Stimulated activated naive CD8-positive, alpha-beta T cell treated with anti-CD3 and anti-CD28 coated beads, Interleukin-15, Interleukin-2, amounts not matched to agents 100 ng/mL and 50 ng/mL, for 24 hours (primary cell): ENCODE measurements around the gene PPP2R2C.
A peak's percentile ranks its signal among the peaks of the same experiment; 100 is the strongest.

Experiments
- H3K27ac Mint-ChIP-seq: one replicate; pipeline ENCODE4 v1.8.0; 2021; ENCODE audit warnings: mild to moderate bottlenecking, mixed read lengths
- H3K27me3 Mint-ChIP-seq: one replicate; pipeline ENCODE4 v1.8.0; 2021; ENCODE audit warnings: mixed read lengths
- H3K36me3 Mint-ChIP-seq: one replicate; pipeline ENCODE4 v1.8.0; 2021; ENCODE audit warnings: low read depth, mixed read lengths
- H3K4me1 Mint-ChIP-seq: one replicate; pipeline ENCODE4 v1.8.0; 2021; ENCODE audit warnings: low read depth, mixed read lengths
- H3K4me3 Mint-ChIP-seq: one replicate; pipeline ENCODE4 v1.8.0; 2021; ENCODE audit warnings: mild to moderate bottlenecking, mixed read lengths
- H3K9me3 Mint-ChIP-seq: one replicate; pipeline ENCODE4 v1.8.0; 2021; ENCODE audit warnings: mixed read lengths

Gene PPP2R2C

GRCh38 chr4:6326312-6327060, 145.9 kb downstream of the PPP2R2C start:
- Mint-ChIP-seq H3K4me3 (no peak overlapping the region), H3K9me3 (no peaks in the 10 kb centered on the region), H3K27me3 (peaks cover 37% of the 10 kb centered on the region), H3K36me3 (no peaks in the 10 kb centered on the region), H3K4me1 (no peaks in the 10 kb centered on the region), H3K27ac (no peak overlapping the region)

- Mint-ChIP-seq H3K27ac (no peak overlapping the region), H3K36me3 (no peaks in the 10 kb centered on the region), H3K4me3 (no peak overlapping the region), H3K9me3 (no peaks in the 10 kb centered on the region), H3K4me1 (no peaks in the 10 kb centered on the region), H3K27me3 (peaks cover 40% of the 10 kb centered on the region)
Observed at GRCh38 chr4:6325788-6326290, 146.6 kb downstream of the PPP2R2C start.

GRCh38 chr4:6324999-6325787, 147.2 kb downstream of the PPP2R2C start:
- no peaks in the 10 kb centered on the region for H3K4me1 Mint-ChIP-seq
- H3K36me3 Mint-ChIP-seq, result no peaks in the 10 kb centered on the region
- no peak overlapping the region for H3K4me3 Mint-ChIP-seq
- H3K27me3 Mint-ChIP-seq, result peaks cover 42% of the 10 kb centered on the region
- H3K9me3 Mint-ChIP-seq, result no peaks in the 10 kb centered on the region
- no peak overlapping the region for H3K27ac Mint-ChIP-seq

GRCh38 chr4:6324461-6324998, 147.9 kb downstream of the PPP2R2C start:
- Mint-ChIP-seq H3K36me3 (no peaks in the 10 kb centered on the region), H3K4me1 (no peaks in the 10 kb centered on the region), H3K27me3 (peaks cover 42% of the 10 kb centered on the region), H3K27ac (no peak overlapping the region), H3K4me3 (no peak overlapping the region), H3K9me3 (no peaks in the 10 kb centered on the region)

DNA sequence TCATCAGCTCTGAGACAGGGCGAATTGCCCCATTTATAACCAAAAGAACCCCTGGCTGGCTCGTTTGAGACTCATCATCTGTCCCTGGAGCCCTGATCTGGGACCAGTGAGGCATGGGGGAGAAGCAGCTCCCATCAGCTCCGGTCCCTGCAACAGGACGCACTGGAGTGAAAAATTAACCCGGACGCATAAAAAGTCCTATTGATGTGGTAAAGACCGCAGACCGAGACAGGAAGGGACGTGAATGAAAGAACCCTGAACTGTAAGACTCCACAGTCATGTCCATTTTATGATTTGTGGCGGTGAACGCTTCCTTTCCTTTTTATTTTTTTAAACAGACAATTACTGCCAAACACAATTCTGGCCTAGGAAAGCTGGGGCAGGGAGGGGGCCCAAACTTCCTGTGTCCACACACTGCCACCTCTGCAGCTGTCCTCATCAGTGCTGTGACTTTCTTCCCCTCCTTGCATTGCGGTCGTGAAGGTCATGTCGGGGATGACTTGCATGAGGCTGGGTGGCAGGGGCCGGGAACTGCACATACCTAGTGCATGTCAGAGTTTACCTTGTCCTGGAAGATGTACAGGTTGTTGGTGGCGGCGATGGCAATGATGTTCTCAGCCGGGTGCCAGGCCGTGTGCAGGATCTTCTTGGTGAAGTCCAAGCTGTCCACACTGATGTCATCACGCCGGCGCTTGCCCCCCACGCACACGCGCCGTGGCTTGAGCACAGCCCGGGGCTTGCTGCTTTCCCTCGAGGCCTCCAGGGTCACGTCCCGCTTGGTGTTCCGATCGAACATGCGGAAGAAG, 149.4 kb downstream of the PPP2R2C start:
- no peak overlapping the region for H3K4me3 Mint-ChIP-seq
- H3K36me3 Mint-ChIP-seq, result no peaks in the 10 kb centered on the region
- H3K27me3 Mint-ChIP-seq, result peaks cover 38% of the 10 kb centered on the region
- H3K4me1 Mint-ChIP-seq, result no peaks in the 10 kb centered on the region
- H3K9me3 Mint-ChIP-seq, result no peaks in the 10 kb centered on the region
- H3K27ac Mint-ChIP-seq, result no peak overlapping the region

DNA sequence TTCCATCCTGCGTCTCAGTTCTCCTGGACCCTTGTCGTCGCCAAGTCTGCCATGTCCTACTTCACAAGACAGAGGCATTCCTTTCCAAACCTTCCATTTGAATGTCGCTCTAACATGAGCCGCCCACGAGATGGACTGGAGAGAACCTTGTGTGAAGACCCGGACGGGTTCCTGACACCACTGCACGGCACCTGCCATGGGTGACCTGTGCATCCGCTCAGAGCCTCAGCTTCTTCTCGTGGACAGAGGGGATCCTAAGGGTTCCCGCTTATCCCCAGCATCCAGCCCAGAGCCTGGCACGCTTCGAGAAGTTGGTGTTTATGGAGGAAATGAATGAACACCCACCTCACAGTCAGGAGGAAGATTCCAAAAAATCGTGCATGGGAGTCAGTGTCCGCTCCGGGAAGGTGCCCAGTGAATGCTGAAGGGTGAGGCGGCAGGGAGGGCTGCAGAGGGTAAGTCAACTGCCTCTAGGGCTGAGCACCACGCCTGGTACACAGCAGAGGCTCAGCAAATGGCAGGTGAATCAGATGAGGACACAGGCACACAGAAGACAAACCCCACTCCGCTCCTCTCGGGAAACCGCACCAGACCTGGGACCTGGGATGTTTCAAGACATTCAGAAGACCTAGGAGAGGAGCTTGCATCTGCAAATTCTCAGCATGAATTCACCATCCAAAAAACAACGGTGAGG, 150.2 kb downstream of the PPP2R2C start:
- peaks cover 44% of the 10 kb centered on the region for H3K27me3 Mint-ChIP-seq
- H3K4me1 Mint-ChIP-seq, result no peaks in the 10 kb centered on the region
- H3K27ac Mint-ChIP-seq, result no peak overlapping the region
- H3K36me3 Mint-ChIP-seq, result no peaks in the 10 kb centered on the region
- H3K9me3 Mint-ChIP-seq, result no peaks in the 10 kb centered on the region
- H3K4me3 Mint-ChIP-seq, result no peak overlapping the region

GRCh38 chr4:6321361-6321760, 151.1 kb downstream of the PPP2R2C start:
- peaks cover 47% of the 10 kb centered on the region for H3K27me3 Mint-ChIP-seq
- H3K4me3 Mint-ChIP-seq, result no peak overlapping the region
- H3K9me3 Mint-ChIP-seq, result no peaks in the 10 kb centered on the region
- H3K4me1 Mint-ChIP-seq, result no peaks in the 10 kb centered on the region
- H3K27ac Mint-ChIP-seq, result no peak overlapping the region
- H3K36me3 Mint-ChIP-seq, result no peaks in the 10 kb centered on the region

DNA sequence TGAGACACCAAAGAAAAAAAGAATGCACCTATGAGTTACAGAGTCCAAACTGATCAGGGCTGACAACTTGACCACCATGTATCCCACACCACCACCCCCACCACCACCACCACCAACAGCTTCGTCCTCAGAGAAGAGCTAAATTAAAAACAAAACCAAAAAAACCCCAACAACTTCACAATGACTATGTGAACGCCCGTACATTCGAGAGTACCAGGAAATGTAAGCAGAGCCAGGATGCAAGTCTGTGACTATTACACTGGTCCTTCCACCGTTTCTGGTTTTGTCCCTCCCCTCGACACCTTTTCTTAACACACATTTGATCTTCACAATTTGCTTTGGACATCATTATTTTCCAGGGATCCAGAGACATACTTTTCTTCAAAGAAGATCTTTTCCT, 151.8 kb downstream of the PPP2R2C start:
- Mint-ChIP-seq H3K27ac (no peak overlapping the region), H3K27me3 (peaks cover 44% of the 10 kb centered on the region), H3K9me3 (no peaks in the 10 kb centered on the region), H3K4me1 (no peaks in the 10 kb centered on the region), H3K36me3 (no peaks in the 10 kb centered on the region), H3K4me3 (no peak overlapping the region)

DNA sequence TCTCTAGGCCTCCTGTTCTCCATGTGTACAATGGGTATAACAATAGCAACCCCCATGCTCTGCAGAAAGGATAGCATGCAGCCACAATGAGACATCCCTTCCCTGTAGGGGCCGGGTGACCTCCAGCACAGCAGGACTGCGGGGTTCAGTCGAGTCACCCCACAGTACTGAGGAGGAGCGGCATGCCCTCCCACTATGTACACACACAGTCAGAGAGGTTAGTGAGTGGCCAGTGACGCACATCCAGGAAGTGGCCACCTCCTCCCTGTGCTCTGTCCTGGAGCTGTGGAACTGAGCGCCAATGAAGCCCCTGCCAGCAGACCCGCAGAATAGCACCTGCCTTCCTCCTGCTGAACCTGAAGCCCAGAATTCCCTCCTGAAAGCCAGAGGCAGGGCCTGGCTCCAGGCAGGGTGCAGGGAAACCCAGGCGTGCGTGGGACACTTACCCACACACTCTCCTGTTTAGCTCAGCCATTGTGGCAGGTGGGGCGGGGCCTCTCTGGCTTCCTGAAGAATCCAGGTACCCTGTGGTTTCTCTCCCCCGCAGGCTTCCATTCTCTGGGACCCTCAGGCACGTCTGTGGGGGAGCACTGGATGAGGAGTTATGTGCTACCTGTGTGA, 152.8 kb downstream of the PPP2R2C start:
- peaks cover 42% of the 10 kb centered on the region for H3K27me3 Mint-ChIP-seq
- H3K4me3 Mint-ChIP-seq, result no peak overlapping the region
- H3K36me3 Mint-ChIP-seq, result no peaks in the 10 kb centered on the region
- H3K27ac Mint-ChIP-seq, result no peak overlapping the region
- no peaks in the 10 kb centered on the region for H3K9me3 Mint-ChIP-seq
- no peaks in the 10 kb centered on the region for H3K4me1 Mint-ChIP-seq

DNA sequence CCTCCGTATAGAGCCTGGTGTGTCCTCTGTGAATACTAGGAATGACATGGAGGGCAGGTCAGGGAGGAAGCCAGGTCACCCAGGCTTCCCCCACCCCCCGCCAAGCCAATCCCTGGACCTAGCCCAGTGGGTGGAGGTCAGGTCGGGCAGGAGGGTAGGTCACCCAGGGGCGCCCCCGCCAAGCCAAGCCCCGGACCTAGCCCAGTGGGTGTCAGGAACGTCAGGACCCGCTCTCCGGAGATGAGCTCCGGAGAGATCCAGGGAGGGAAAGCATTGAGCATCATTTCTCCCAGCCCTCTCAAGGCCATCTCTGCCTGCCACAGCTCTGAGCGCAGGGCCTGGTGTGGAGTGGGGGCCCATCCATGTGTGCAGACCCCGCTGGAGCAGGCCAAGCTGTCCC, 154.2 kb downstream of the PPP2R2C start:
- H3K27me3 Mint-ChIP-seq, result peaks cover 36% of the 10 kb centered on the region
- H3K27ac Mint-ChIP-seq, result no peak overlapping the region
- no peaks in the 10 kb centered on the region for H3K9me3 Mint-ChIP-seq
- H3K4me1 Mint-ChIP-seq, result no peaks in the 10 kb centered on the region
- H3K36me3 Mint-ChIP-seq, result no peaks in the 10 kb centered on the region
- H3K4me3 Mint-ChIP-seq, result no peak overlapping the region

DNA sequence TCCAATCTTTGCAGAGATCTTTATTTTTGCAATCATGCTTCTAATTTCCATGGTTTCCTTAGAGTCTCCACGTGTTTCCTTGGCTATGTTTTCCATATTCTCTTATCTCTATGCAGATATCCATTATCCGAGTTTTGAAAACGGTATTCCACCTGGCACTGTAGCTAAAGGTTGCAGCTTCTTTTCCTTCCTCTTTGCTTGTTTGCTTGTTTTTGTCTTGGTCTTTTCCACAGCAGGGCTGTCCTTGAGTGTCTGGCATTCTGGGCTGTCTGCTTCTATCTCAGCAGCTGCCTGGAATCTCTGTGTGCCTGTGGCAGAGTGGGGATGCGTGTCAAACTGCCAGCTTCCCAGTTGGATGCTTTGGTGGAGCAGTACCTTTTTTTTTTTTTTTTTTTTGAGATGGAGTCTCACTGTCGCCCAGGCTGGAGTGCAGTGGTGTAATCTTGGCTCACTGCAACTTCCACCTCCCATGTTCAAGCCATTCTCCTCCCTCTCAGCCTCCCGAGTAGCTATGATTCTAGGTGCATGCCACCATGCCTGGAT, 155.9 kb downstream of the PPP2R2C start:
- Mint-ChIP-seq H3K9me3 (no peaks in the 10 kb centered on the region), H3K27me3 (peaks cover 29% of the 10 kb centered on the region), H3K4me3 (no peak overlapping the region), H3K36me3 (no peaks in the 10 kb centered on the region), H3K27ac (no peak overlapping the region), H3K4me1 (no peaks in the 10 kb centered on the region)

DNA sequence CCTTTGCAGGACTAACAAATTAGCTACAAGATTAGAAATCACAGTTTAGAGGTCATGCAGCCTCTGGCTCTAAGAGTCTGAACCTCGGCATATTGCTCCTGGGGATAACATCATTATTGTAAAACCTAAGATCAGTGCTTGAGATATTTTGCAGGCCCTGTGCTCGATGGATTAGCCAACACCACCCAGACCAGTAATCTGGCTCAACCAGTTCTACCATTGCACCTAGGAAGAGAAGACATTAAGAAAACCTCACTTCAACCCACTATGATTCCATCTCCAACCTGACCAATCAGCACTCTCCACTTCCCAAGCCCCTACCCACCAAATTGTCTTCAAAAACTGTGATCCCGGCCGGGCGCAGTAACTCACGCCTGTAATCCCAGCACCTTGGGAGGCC, 159.2 kb downstream of the PPP2R2C start:
- Mint-ChIP-seq H3K27me3 (peaks cover 47% of the 10 kb centered on the region), H3K9me3 (no peaks in the 10 kb centered on the region), H3K27ac (no peak overlapping the region), H3K4me1 (peaks cover 13% of the 10 kb centered on the region), H3K4me3 (no peak overlapping the region), H3K36me3 (peaks cover 4% of the 10 kb centered on the region)

DNA sequence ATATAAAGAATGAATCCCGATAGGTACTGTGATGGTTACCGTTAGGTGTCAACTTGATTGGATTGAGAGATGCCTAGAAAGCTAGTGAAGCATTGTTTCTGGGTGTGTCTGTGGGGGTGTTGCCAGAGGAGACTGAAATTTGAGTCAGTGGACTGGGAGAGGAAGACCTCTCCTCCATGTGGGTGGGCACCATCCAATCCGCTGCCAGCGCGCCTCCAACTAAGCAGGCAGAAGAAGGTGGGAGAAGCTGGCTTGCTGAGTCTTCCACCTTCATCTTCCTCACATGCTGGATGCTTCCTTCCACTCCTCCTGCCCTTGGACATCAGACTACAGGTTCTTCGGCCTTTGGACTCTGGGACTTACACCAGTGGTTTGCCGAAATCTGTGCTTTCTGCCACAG, 162.6 kb downstream of the PPP2R2C start:
- Mint-ChIP-seq H3K4me1 (peaks cover 13% of the 10 kb centered on the region), H3K27me3 (peaks cover 43% of the 10 kb centered on the region), H3K27ac (no peak overlapping the region), H3K4me3 (peak overlapping the region; percentile 47), H3K36me3 (peaks cover 5% of the 10 kb centered on the region), H3K9me3 (no peaks in the 10 kb centered on the region)
